ENCODE results near the gene OR2AK2.
"Not testable (repeated sequence)": the region's sequence is repeated elsewhere in the genome, so short reads cannot be mapped to it uniquely, and the experiment has no call there.

The OR2AK2 gene, protein sequence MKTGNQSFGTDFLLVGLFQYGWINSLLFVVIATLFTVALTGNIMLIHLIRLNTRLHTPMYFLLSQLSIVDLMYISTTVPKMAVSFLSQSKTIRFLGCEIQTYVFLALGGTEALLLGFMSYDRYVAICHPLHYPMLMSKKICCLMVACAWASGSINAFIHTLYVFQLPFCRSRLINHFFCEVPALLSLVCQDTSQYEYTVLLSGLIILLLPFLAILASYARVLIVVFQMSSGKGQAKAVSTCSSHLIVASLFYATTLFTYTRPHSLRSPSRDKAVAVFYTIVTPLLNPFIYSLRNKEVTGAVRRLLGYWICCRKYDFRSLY

DNA sequence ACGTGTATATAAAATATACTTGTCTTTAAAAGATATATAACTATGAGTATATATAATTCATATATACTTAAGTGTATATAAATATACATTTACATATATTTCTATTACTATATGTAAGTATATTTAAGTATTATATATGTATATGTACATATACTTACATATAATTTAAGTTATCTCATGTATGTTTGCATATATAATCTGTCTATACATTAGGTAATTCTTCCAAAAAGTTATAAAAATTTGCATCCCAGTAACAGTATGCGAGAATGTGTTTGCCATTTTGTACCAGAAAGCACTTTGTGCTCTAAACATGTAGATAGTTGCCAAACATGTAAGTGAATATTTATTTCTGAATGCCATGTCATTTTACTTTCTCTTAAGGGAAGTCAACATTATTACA is at the start of gene OR2AK2:
OR2AK2 (plus strand) TSS at position 301 of the 400 bp plus-strand sequence. CDS start 144 bp downstream, outside the sequence.
- in situ Hi-C loops (cut with HindIII; ENCODE audit: low sequenced_read_pairs), result no loop called here

DNA sequence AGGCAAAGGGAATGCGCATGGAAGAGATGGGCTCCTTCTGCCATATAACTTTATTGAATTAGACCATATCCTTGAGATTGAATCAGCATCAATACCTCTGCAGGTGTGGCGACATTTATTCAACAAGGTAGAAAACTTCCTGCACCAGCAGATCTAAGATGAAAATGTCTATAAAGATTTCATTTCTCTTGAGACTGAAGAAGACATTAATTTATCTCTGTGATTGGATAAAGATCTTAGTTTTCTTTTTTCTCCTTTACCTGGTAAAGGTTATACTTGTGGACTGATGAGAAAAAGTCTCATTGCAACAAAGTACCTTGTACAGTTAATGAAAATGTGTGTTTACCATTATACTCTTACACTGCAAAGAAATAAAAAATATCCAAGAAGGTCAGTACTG is 45.1 kb upstream of the OR2AK2 start, which contains the start of gene OR2T8:
OR2T8 (plus strand) TSS at position 301 of the 400 bp plus-strand sequence. CDS start 766 bp downstream, outside the sequence.
- in situ Hi-C loops (cut with HindIII; ENCODE audit: low sequenced_read_pairs), result no loop called here

- in situ Hi-C loops (cut with HindIII; ENCODE audit: low sequenced_read_pairs), result no loop called here
These were observed 41.1 kb upstream of the OR2AK2 start for GRCh38 chr1:247923941-247924340.

DNA sequence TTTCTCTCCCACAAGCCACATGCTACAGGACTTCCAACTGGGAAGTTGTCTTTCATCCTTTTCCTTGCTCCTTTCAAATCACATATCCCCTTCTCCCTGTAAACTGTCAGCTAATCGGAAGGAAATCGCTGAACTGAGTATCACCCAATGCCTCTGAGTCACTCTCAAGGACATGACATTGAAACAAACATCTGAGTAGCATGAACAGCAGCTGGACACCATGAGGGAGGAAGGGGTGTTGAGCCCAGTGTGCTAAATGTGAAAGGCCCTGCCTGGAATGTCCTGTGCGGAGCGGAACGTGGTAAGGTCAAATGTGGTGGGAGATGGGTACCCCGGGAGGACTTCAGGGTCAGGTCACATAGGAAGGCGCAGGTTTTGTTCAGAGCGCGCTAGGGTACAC is 40.2 kb upstream of the OR2AK2 start, which contains the start of gene OR2AJ1:
OR2AJ1 (plus strand) TSS at position 22 of the 400 bp plus-strand sequence. CDS start 8,880 bp downstream, outside the sequence.
- in situ Hi-C loops (cut with HindIII; ENCODE audit: low sequenced_read_pairs), result no loop called here

DNA sequence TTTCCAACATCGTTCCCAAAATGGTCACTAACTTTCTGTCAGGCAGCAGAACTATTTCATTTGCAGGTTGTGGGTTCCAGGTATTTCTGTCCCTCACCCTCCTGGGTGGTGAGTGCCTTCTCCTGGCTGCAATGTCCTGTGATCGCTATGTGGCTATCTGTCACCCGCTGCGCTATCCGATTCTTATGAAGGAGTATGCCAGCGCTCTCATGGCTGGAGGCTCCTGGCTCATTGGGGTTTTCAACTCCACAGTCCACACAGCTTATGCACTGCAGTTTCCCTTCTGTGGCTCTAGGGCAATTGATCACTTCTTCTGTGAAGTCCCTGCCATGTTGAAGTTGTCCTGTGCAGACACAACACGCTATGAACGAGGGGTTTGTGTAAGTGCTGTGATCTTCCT is 31.0 kb upstream of the OR2AK2 start:
- in situ Hi-C loops (cut with HindIII; ENCODE audit: low sequenced_read_pairs), result no loop called here

DNA sequence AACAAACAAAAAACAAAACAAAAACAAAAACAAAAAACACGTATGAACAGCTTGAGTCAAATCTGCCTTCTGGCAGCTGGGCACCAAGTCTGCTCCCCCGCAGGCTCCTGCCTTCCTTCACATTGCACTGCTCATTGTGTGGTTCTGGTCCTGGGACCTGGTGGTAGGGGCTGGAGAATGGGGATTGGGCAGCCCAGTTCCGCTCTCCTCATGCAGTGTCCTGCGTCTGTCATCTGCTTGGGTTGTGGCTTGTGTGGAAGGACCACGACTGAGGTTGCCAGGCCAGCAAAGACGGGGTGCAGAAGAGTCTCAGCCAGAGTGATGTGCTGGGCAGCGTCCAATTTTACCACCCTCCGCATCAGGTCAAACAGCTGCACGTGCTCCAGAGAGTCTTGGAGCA is 29.3 kb upstream of the OR2AK2 start:
- in situ Hi-C loops (cut with HindIII; ENCODE audit: low sequenced_read_pairs), result no loop called here

DNA sequence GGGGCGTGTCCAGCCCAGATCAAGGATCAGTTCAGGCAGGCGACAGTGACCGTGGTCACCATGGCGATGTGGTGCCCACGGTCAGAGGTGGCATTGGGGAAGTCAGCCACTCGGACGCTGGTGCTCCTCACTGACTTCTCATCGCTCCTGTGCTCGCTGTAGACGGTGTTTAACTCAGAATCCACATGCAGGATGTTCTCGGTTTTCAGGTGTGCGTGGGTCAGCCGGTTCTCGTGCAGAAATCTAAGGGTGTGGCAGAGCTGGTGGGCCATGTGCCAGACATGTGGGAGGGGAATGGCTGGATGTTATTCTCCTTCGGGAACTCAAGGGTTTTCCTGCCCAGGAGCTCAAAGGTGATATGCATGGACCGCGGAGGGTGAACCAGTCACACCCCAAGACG is 28.6 kb upstream of the OR2AK2 start:
- in situ Hi-C loops (cut with HindIII; ENCODE audit: low sequenced_read_pairs), result no loop called here

DNA sequence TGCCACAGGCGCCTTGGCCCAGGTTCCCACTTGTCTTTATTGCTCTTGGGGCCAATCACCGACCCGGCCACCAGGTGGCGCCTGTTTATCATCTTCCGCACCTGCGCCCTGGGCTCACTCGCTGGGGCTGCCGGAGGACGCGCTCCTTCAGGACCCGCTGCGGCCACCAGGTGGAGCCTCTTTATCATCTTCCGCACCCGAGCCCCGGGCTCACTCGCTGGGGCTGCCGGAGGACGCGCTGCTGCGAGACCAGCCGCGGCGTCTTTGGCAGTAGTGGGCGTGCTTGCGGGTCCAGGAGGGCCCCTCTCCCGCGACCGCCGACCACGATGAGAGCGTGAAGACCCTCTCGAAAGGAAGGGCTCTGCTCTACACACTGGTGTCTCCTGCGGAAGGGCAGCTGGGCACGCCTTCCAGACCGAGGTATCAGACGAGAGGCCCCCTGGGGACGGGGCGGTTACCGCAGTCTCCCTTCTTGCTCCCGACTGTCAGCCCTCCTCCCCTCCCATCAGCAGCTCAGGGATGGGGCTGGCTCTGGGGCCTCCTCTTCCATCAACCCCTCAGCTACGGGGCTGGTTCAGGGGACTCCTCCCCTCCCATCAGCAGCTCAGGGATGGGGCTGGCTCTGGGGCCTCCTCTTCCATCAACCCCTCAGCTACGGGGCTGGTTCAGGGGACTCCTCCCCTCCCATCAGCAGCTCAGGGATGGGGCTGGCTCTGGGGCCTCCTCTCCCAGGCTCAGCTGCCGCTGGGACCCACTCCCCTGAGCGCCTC is 27.9 kb upstream of the OR2AK2 start:
- in situ Hi-C loops (cut with HindIII; ENCODE audit: low sequenced_read_pairs), result not testable (repeated sequence)

DNA sequence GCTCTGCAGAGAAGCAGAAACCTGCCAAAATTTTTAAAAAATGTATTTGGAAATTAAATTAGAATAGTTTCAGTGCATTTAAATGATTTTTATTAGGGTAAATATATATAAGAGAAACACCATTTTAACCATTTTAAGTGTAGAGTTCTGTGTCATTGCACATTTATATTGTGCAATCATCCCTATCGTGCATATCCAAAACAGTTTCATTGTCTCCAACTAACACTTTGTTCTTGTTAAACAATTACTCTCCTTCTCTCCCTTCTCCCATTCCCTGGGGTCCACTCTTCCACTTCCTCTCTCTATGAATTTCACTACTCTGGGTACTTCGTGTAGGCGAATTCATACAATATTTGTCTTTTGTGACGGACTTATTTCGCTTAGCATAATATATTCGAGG is 22.4 kb upstream of the OR2AK2 start:
- in situ Hi-C loops (cut with HindIII; ENCODE audit: low sequenced_read_pairs), result no loop called here

GRCh38 chr1:247948558-247948957 is 16.5 kb upstream of the OR2AK2 start, which contains the start of gene OR2L8:
Gene OR2L8 (plus strand): TSS chr1:247948858. CDS start chr1:247948858, 0 bp downstream.
- in situ Hi-C loops (cut with HindIII; ENCODE audit: low sequenced_read_pairs), result no loop called here

DNA sequence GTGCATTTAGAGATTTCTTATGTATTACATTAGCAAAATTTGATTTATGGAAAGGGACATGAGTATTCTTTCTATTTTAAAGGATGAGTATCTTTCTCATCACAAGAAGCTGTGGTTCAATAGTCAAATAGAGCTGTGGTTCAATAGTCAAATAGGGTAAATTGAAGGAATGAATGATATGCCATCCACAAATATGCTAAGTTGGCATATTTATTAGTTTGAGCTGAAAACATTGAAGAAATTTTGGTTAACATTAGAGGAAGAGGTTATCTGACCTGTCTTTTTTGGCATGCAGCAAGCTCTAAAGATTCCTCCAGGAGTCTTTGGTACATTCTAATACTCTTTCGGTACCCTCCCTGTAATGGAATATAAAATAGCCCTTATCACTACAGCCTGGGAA is 11.6 kb upstream of the OR2AK2 start:
- in situ Hi-C loops (cut with HindIII; ENCODE audit: low sequenced_read_pairs), result no loop called here

DNA sequence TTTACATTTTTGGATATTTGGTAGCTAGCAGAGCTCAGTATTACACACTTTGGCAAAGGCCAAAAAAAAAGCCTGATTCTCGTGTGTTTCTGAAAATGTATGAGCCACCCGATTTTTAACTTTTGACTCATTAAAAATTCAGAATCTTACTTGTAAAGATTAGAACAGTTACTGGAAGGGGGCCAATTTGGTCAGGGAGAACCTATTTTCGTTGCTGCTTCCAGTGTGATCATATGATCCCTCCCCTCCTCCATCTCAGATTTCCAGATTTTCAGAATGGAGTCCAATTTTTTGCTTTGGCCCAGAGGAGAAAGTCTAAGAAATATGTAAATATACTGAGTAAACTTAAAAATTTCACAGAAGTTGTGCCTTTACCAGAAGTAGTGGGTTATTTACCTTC is 3.2 kb upstream of the OR2AK2 start:
- in situ Hi-C loops (cut with HindIII; ENCODE audit: low sequenced_read_pairs), result no loop called here

- in situ Hi-C loops (cut with HindIII; ENCODE audit: low sequenced_read_pairs), result no loop called here
These were observed 2.0 kb upstream of the OR2AK2 start for GRCh38 chr1:247962911-247963588.

DNA sequence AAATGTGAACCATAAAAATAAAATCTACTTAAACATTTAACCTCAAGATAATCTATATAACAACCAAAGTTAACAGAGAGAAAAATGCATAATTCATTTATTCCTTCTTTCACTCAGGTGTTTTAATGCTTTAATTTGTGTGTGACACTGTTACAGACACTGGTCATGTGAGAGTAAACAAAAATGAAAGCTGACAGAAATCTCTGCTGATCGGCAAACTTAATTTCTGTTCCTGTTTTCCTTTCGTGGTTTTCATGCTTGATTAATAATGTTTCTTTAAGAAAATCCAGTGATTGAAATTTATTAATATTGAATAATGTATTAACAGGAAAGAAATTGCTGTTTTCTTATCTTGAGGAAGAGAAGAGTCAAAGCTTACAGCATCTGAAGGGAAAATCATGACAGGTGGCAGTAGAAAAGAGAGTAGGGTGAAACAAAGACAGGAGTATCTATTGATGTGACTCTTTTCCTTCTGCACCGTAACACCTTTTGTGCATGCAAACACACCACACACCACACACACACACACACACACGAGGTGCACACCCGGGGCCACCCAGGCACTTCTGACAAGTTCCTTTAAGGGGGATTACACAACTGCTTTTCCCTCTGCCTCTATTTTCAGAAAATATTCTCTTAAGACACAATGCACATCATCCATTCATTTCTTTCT is 1.6 kb downstream of the OR2AK2 start:
- in situ Hi-C loops (cut with HindIII; ENCODE audit: low sequenced_read_pairs), result no loop called here

GRCh38 chr1:247992986-247993385 is 28.0 kb downstream of the OR2AK2 start:
- in situ Hi-C loops (cut with HindIII; ENCODE audit: low sequenced_read_pairs), result no loop called here

DNA sequence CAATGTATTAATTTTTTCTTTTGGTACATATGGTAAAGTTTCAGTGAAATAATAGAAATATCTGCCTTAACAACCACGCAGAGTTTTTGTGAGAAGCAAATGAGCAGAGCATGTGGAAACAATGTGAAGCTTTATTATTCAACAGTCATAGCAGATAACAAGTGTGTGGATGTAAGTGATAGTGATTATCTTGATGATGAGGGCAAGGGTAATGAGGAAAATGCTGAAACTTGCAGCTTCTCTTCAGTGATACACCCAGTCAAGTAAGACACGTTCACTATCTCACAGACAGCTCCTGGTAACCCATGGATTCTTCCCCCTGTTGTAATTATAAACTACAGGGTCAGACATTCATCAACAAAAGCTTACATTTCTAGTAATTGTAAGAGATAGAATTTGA is 33.8 kb downstream of the OR2AK2 start:
- in situ Hi-C loops (cut with HindIII; ENCODE audit: low sequenced_read_pairs), result no loop called here

DNA sequence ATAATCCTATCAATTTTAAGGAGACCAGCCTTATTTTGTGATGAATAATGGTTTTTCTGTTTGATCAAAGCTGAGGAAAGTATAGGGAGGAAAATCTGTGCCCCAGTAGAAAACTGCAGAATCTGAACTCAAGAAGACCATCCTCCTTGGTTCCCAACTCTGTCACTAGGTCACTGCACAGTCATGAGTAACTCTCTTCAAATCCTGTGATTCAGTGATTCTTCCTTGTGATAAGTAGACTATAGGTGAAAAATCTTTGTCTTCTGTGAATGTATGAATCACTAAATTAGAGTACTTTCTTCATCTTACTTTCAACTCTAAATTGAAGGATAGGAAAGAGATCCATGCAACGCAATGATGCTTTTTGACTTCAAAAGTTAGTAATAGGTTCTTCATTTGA is 35.1 kb downstream of the OR2AK2 start:
- in situ Hi-C loops (cut with HindIII; ENCODE audit: low sequenced_read_pairs), result no loop called here

DNA sequence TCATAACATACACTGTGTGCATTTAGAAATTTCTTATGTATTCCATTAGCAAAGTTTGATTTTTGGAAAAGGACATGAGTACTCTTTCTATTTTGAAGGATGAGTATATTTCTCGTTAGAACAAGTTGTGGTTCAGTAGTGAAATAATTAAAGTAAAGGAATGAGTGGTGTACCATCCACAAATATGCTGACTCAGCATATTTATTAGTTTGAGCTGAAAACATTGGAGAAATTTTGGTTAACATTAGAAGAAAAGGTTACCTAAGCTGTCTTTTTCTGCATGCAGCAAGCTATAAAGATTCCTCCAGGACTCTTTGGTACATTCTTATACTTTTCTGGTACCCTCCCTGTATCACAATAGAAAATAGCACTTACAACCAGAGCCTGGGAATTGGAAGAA is 42.7 kb downstream of the OR2AK2 start:
- in situ Hi-C loops (cut with HindIII; ENCODE audit: low sequenced_read_pairs), result no loop called here

- in situ Hi-C loops (cut with HindIII; ENCODE audit: low sequenced_read_pairs), result no loop called here
These were observed 44.6 kb downstream of the OR2AK2 start for GRCh38 chr1:248009681-248010080.

DNA sequence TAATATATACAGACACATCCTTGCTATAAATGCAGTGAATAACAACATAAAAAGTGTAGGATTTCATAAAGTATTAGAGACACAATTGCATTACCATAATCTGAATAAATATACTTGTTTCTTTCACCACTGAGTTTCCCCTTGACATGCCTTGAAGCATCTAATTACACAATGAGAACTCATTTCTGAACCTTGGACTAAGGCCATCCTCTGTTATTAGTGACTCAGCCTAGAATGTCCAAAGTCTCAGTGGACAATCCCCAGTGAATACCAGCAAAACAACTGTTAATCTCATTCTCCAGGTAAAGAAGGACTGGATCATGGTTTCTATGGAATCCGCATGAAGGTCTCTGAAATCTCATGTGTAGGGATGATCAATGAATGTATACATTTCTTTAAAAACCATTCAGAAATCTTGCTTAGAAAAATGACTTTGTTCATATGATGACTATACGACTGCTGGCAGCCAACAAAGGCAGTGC is 48.2 kb downstream of the OR2AK2 start, which contains the start of gene OR2L5:
OR2L5 (plus strand) TSS at position 432 of the 482 bp plus-strand sequence. CDS start 8,288 bp downstream, outside the sequence.
- in situ Hi-C loops (cut with HindIII; ENCODE audit: low sequenced_read_pairs), result no loop called here

Data from endothelial cell of hepatic sinusoid (primary cell).